ENCODE data around the gene RABGAP1L.
"Not testable (repeated sequence)": the region's sequence is repeated elsewhere in the genome, so short reads cannot be mapped to it uniquely, and the experiment has no call there.

Gene RABGAP1L

GRCh38 chr1:174406421-174406820, 247.1 kb downstream of the RABGAP1L start:
- Mint-ChIP-seq H3K4me1 (ENCODE audit: low read depth) (no peaks in the 10 kb centered on the region), H3K4me3 (no peak overlapping the region), H3K27me3 (ENCODE audit: low read depth) (no peaks in the 10 kb centered on the region), H3K36me3 (ENCODE audit: low read depth) (peaks cover 2% of the 10 kb centered on the region), H3K27ac (no peak overlapping the region), H3K9me3 (no peaks in the 10 kb centered on the region)

- Mint-ChIP-seq H3K27me3 (ENCODE audit: low read depth) (no peaks in the 10 kb centered on the region), H3K4me1 (ENCODE audit: low read depth) (no peaks in the 10 kb centered on the region), H3K9me3 (no peaks in the 10 kb centered on the region), H3K4me3 (no peak overlapping the region), H3K36me3 (ENCODE audit: low read depth) (peaks cover 2% of the 10 kb centered on the region), H3K27ac (no peak overlapping the region)
These were observed 248.3 kb downstream of the RABGAP1L start for GRCh38 chr1:174407665-174408064.

GRCh38 chr1:174408146-174408545, 248.8 kb downstream of the RABGAP1L start:
- no peaks in the 10 kb centered on the region for H3K4me1 Mint-ChIP-seq (ENCODE audit: low read depth)

GRCh38 chr1:174409801-174410200, 250.5 kb downstream of the RABGAP1L start:
- H3K4me1 Mint-ChIP-seq (ENCODE audit: low read depth); H3K36me3 Mint-ChIP-seq (ENCODE audit: low read depth): not testable (repeated sequence)

More at GRCh38 chr1:174408146-174408545, 248.8 kb downstream of the RABGAP1L start:
- no peaks in the 10 kb centered on the region for H3K9me3 Mint-ChIP-seq
- H3K4me3 Mint-ChIP-seq = no peak overlapping the region
- H3K36me3 Mint-ChIP-seq (ENCODE audit: low read depth) = peaks cover 2% of the 10 kb centered on the region
- no peak overlapping the region for H3K27ac Mint-ChIP-seq
- H3K27me3 Mint-ChIP-seq (ENCODE audit: low read depth) = no peaks in the 10 kb centered on the region

GRCh38 chr1:174413632-174414031, 254.3 kb downstream of the RABGAP1L start:
- Mint-ChIP-seq H3K4me3 (no peak overlapping the region), H3K27me3 (ENCODE audit: low read depth) (no peaks in the 10 kb centered on the region), H3K4me1 (ENCODE audit: low read depth) (peaks cover 4% of the 10 kb centered on the region), H3K36me3 (ENCODE audit: low read depth) (peaks cover 2% of the 10 kb centered on the region), H3K27ac (no peak overlapping the region), H3K9me3 (no peaks in the 10 kb centered on the region)

More at GRCh38 chr1:174409801-174410200, 250.5 kb downstream of the RABGAP1L start:
- not testable (repeated sequence) for H3K27me3 Mint-ChIP-seq (ENCODE audit: low read depth); H3K9me3 Mint-ChIP-seq; H3K4me3 Mint-ChIP-seq; H3K27ac Mint-ChIP-seq

- Mint-ChIP-seq H3K9me3 (no peaks in the 10 kb centered on the region), H3K4me3 (no peak overlapping the region), H3K27me3 (ENCODE audit: low read depth) (no peaks in the 10 kb centered on the region), H3K4me1 (ENCODE audit: low read depth) (peaks cover 4% of the 10 kb centered on the region), H3K36me3 (ENCODE audit: low read depth) (peaks cover 2% of the 10 kb centered on the region), H3K27ac (no peak overlapping the region)
These were observed 254.9 kb downstream of the RABGAP1L start for GRCh38 chr1:174414203-174414602.

GRCh38 chr1:174415506-174415905, 256.2 kb downstream of the RABGAP1L start:
- H3K27me3 Mint-ChIP-seq (ENCODE audit: low read depth) = no peaks in the 10 kb centered on the region
- H3K4me1 Mint-ChIP-seq (ENCODE audit: low read depth) = peaks cover 4% of the 10 kb centered on the region
- no peak overlapping the region for H3K27ac Mint-ChIP-seq
- H3K36me3 Mint-ChIP-seq (ENCODE audit: low read depth) = no peaks in the 10 kb centered on the region
- H3K9me3 Mint-ChIP-seq = no peaks in the 10 kb centered on the region
- no peak overlapping the region for H3K4me3 Mint-ChIP-seq

- Mint-ChIP-seq H3K27ac (no peak overlapping the region), H3K36me3 (ENCODE audit: low read depth) (no peaks in the 10 kb centered on the region), H3K27me3 (ENCODE audit: low read depth) (no peaks in the 10 kb centered on the region), H3K4me1 (ENCODE audit: low read depth) (peaks cover 4% of the 10 kb centered on the region), H3K9me3 (no peaks in the 10 kb centered on the region), H3K4me3 (no peak overlapping the region)
These were observed 258.6 kb downstream of the RABGAP1L start for GRCh38 chr1:174417921-174418320.

- Mint-ChIP-seq H3K4me3 (no peak overlapping the region), H3K4me1 (ENCODE audit: low read depth) (peaks cover 1% of the 10 kb centered on the region)
These were observed 265.8 kb downstream of the RABGAP1L start for GRCh38 chr1:174425121-174425520.

GRCh38 chr1:174426153-174426552, 266.8 kb downstream of the RABGAP1L start:
- Mint-ChIP-seq H3K9me3 (no peaks in the 10 kb centered on the region), H3K36me3 (ENCODE audit: low read depth) (no peaks in the 10 kb centered on the region), H3K4me1 (ENCODE audit: low read depth) (peaks cover 1% of the 10 kb centered on the region), H3K4me3 (no peak overlapping the region), H3K27ac (no peak overlapping the region), H3K27me3 (ENCODE audit: low read depth) (no peaks in the 10 kb centered on the region)

More at GRCh38 chr1:174425121-174425520, 265.8 kb downstream of the RABGAP1L start:
- Mint-ChIP-seq H3K9me3 (no peaks in the 10 kb centered on the region), H3K36me3 (ENCODE audit: low read depth) (no peaks in the 10 kb centered on the region), H3K27me3 (ENCODE audit: low read depth) (no peaks in the 10 kb centered on the region), H3K27ac (no peak overlapping the region)

- H3K4me1 Mint-ChIP-seq (ENCODE audit: low read depth) = peaks cover 1% of the 10 kb centered on the region
- H3K36me3 Mint-ChIP-seq (ENCODE audit: low read depth) = no peaks in the 10 kb centered on the region
- H3K27ac Mint-ChIP-seq = no peak overlapping the region
- H3K27me3 Mint-ChIP-seq (ENCODE audit: low read depth) = no peaks in the 10 kb centered on the region
- no peaks in the 10 kb centered on the region for H3K9me3 Mint-ChIP-seq
- no peak overlapping the region for H3K4me3 Mint-ChIP-seq
These were observed 268.7 kb downstream of the RABGAP1L start for GRCh38 chr1:174428033-174428432.

GRCh38 chr1:174428739-174429138, 269.4 kb downstream of the RABGAP1L start:
- H3K9me3 Mint-ChIP-seq = no peaks in the 10 kb centered on the region
- peaks cover 1% of the 10 kb centered on the region for H3K4me1 Mint-ChIP-seq (ENCODE audit: low read depth)
- H3K27me3 Mint-ChIP-seq (ENCODE audit: low read depth) = no peaks in the 10 kb centered on the region
- H3K36me3 Mint-ChIP-seq (ENCODE audit: low read depth) = no peaks in the 10 kb centered on the region
- H3K4me3 Mint-ChIP-seq = no peak overlapping the region
- no peak overlapping the region for H3K27ac Mint-ChIP-seq

GRCh38 chr1:174433451-174433850, 274.1 kb downstream of the RABGAP1L start:
- Mint-ChIP-seq H3K27ac (no peak overlapping the region), H3K36me3 (ENCODE audit: low read depth) (peaks cover 1% of the 10 kb centered on the region), H3K9me3 (peaks cover 6% of the 10 kb centered on the region), H3K4me1 (ENCODE audit: low read depth) (no peaks in the 10 kb centered on the region), H3K27me3 (ENCODE audit: low read depth) (no peaks in the 10 kb centered on the region), H3K4me3 (no peak overlapping the region)

GRCh38 chr1:174445351-174445750, 286.0 kb downstream of the RABGAP1L start:
- Mint-ChIP-seq H3K4me1 (ENCODE audit: low read depth) (no peaks in the 10 kb centered on the region), H3K9me3 (no peaks in the 10 kb centered on the region), H3K4me3 (no peak overlapping the region), H3K27me3 (ENCODE audit: low read depth) (no peaks in the 10 kb centered on the region), H3K36me3 (ENCODE audit: low read depth) (no peaks in the 10 kb centered on the region), H3K27ac (no peak overlapping the region)

- Mint-ChIP-seq H3K4me1 (ENCODE audit: low read depth) (no peaks in the 10 kb centered on the region), H3K9me3 (no peaks in the 10 kb centered on the region), H3K27me3 (ENCODE audit: low read depth) (no peaks in the 10 kb centered on the region), H3K4me3 (no peak overlapping the region), H3K36me3 (ENCODE audit: low read depth) (no peaks in the 10 kb centered on the region), H3K27ac (no peak overlapping the region)
These were observed 286.5 kb downstream of the RABGAP1L start for GRCh38 chr1:174445817-174446216.

Data from T-helper 1 cell treated with Interleukin-12 subunit alpha and Interleukin-12 subunit beta and Interleukin-4 antibody, amounts not matched to agents 30 μg/mL and 1 μg/mL, for 36 hours (primary cell).